Activated naive CD4-positive, alpha-beta T cell treated with anti-CD3 and anti-CD28 coated beads, Interleukin-2, amount 10 ng/mL, durations not matched to agents 5 hours and 36 hours (primary cell): ENCODE results near the gene LCE1F. TPM values are rescaled to one million over a fixed set of nuclear protein-coding genes. Genes with fewer than 3 reads are reported as not detected.

Experiments
- total RNA-seq, 2 experiments: library from RNA; stranded (reverse); gene quantifications; one replicate each; pipeline ENCODE4 v1.2.3, GENCODE V29; 2021

Gene LCE1F
- not detected for total RNA-seq

GRCh38 chr1:152774875-152775274 is at the start of gene LCE1F:
LCE1F (plus strand) TSS chr1:152775140; CDS start chr1:152776372, 1,232 bp downstream.

GRCh38 chr1:152757747-152758146 is 17.2 kb upstream of the LCE1F start, which contains the start of gene KPRP:
KPRP (plus strand) TSS chr1:152758025; CDS start chr1:152759589, 1,564 bp downstream.

GRCh38 chr1:152786077-152786476 is 11.1 kb downstream of the LCE1F start, which contains the start of gene LCE1E:
LCE1E (plus strand) TSS chr1:152786257; CDS start chr1:152787300, 1,043 bp downstream.

GRCh38 chr1:152796421-152796820 is 21.5 kb downstream of the LCE1F start, which contains the start of gene LCE1D:
LCE1D (plus strand) TSS chr1:152796721; CDS start chr1:152797795, 1,074 bp downstream.

GRCh38 chr1:152806576-152806975 is 31.6 kb downstream of the LCE1F start, which contains the start of gene LCE1C:
LCE1C (minus strand) TSS chr1:152806651; CDS start chr1:152805478, 1,173 bp downstream.

GRCh38 chr1:152811671-152812070 is 36.7 kb downstream of the LCE1F start, which contains the start of gene LCE1B:
LCE1B (plus strand) TSS chr1:152811971; CDS start chr1:152812447, 476 bp downstream.

Other genes starting within 250 kb of the LCE1F start
- not detected for gene LCE3E, start 208.4 kb upstream of the LCE1F start, total RNA-seq
- not detected for gene LCE3D, start 194.6 kb upstream of the LCE1F start, total RNA-seq
- gene LCE3C, start 174.9 kb upstream of the LCE1F start, total RNA-seq = not detected
- gene LCE3B, start 161.3 kb upstream of the LCE1F start, total RNA-seq = not detected
- not detected for gene LCE3A, start 152.0 kb upstream of the LCE1F start, total RNA-seq
- gene LCE2D, start 111.8 kb upstream of the LCE1F start, total RNA-seq = not detected
- gene LCE2C, start 99.9 kb upstream of the LCE1F start, total RNA-seq = not detected
- not detected for gene LCE2B, start 89.0 kb upstream of the LCE1F start, total RNA-seq
- gene LCE2A, start 76.8 kb upstream of the LCE1F start, total RNA-seq = not detected
- gene LCE4A, start 67.0 kb upstream of the LCE1F start, total RNA-seq = not detected
- gene KPRP, start 17.1 kb upstream of the LCE1F start, total RNA-seq = not detected
- gene LCE1E, start 11.1 kb downstream of the LCE1F start, total RNA-seq = not detected
- not detected for gene LCE1D, start 21.6 kb downstream of the LCE1F start, total RNA-seq
- not detected for gene LCE1C, start 31.5 kb downstream of the LCE1F start, total RNA-seq
- not detected for gene LCE1B, start 36.8 kb downstream of the LCE1F start, total RNA-seq
- not detected for gene LCE1A, start 52.3 kb downstream of the LCE1F start, total RNA-seq
- gene LCE6A, start 67.7 kb downstream of the LCE1F start, total RNA-seq = not detected
- gene LCE7A, start 84.9 kb downstream of the LCE1F start, total RNA-seq = not detected
- gene SMCP, start 103.2 kb downstream of the LCE1F start, total RNA-seq = not detected
- not detected for gene IVL, start 133.4 kb downstream of the LCE1F start, total RNA-seq
- gene SPRR5, start 172.1 kb downstream of the LCE1F start, total RNA-seq = not detected
- gene SPRR4, start 195.5 kb downstream of the LCE1F start, total RNA-seq = not detected
- not detected for gene SPRR1A, start 208.9 kb downstream of the LCE1F start, total RNA-seq
- not detected for gene SPRR3, start 226.6 kb downstream of the LCE1F start, total RNA-seq